ENCODE results near the gene IGSF9.

IGSF9 gene

DNA sequence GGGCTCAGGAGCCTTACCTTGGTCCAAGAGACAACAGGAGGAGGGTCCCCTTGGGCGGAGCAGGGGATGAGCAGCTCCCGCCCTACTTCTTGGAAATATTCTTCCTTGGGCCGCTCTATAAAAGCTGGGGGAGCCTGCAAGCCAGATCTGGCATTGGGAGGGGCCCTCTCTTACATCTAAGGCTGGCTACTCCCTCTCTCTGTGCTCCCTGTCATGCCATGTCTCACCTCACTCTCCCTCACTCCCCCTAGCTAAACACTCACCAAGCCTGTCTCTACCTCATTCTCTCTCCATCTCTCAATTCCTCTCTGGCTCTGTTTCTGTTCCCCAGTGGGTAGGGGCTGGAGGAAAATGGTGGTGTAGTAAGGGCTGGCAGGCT is 13.6 kb downstream of the IGSF9 start:
- DNase-seq: no peak

GRCh38 chr1:159931101-159931794 is 14.2 kb downstream of the IGSF9 start:
- no peak for DNase-seq

DNA sequence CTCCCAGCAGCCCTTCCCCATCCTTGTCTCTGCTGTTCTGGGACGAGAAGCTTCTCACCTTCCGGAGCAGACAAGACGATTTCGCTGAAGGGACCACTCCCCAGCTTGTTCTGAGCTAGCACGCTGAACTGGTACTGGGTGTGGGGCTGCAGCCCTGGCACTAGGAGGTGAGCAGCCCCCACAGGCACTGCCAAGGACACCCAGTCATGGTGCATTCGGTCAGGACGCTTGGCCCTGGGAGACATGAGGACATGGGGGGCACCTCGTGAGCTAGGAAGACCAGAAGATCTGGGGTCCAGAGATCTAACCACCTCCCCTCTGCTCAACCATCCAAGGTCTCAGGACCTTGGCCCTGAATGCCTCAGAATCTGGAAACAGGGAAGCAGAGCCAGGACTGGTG is 14.8 kb downstream of the IGSF9 start:
- no peak for DNase-seq

- DNase-seq: no peak
Measured at GRCh38 chr1:159930216-159930615, 15.2 kb downstream of the IGSF9 start.

GRCh38 chr1:159929155-159930051 is 16.0 kb downstream of the IGSF9 start:
- DNase-seq: no peak

DNA sequence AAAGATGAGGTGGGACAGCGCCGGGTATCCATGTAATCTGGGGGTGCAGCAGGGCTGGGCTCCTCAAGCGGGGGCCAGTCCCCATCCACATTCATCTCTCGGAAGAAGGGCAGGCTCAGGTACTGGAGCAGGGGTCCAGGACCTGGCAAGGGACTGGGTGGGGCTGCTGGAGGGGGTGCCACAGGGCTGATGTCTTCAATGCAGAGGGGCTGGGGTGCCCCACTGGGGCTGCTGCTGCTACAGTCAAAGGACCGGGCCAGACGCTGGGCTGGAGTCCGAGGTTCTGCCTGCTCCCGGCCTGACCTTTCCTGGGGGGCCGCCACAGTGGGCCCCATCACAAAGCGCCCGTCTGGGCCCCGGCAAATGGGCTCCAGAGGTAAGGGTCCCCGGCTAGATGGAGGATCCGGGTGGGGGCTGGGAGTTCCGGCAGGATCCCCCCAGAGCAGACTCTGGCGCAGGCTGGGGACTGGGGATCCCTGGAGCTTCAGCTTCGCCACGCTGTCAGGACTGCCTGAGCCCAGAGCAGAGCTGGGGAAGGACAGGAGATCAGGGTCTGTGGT is 16.8 kb downstream of the IGSF9 start:
- no peak for DNase-seq

- DNase-seq: no peak
Measured at GRCh38 chr1:159927849-159928431, 17.5 kb downstream of the IGSF9 start.

GRCh38 chr1:159927211-159927848 is 18.1 kb downstream of the IGSF9 start:
- DNase-seq: no peak

GRCh38 chr1:159925719-159926078 is 19.7 kb downstream of the IGSF9 start:
- DNase-seq: no peak

GRCh38 chr1:159924791-159925718 is 20.4 kb downstream of the IGSF9 start, which contains the start of gene TAGLN2:
TAGLN2 (minus strand) TSS chr1:159925507; CDS start chr1:159920509, 4,998 bp downstream.
- DNase-seq: peak; percentile 95

- DNase-seq: peak; percentile 91
Measured at GRCh38 chr1:159924025-159924790, 21.2 kb downstream of the IGSF9 start.

DNA sequence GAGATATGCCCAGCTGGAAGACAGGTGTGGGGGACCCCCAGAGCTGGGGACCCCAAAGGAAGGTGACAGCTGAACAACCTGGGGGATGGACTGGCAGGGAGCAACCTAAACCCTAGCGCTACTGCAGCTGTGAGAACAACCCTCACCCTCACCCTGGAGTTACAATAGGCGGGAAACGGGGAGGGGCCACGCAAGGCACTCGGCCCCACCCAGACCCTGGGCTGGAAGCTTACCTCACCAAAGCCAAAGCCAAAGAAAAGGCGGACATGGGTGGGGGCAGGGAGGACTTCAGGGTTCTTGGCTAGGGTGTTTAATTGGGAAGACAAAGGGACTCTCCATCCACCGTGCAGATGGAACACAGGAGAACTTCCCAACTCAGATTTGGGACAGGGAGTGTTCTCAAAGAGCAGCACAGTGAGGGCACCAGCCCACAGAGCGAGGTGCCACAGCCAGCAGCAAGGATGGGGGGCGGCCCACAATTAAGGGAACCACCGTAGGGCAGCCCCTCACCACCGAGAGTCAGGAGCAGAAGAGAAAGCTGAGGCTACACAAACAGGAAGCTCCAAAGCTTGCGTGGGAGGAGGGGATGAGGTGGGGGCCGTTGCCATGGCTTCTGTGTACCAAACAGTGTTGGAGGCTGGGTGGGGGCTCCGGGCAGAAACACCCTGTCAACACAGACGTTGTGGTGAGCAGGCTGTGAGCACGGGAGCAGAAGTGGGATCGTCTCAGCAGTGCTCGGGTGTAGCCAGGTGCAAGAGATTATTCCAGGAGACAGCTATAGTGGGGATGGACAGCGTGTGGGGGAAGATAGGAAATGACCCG is 22.0 kb downstream of the IGSF9 start:
- DNase-seq: peak; percentile 89

DNA sequence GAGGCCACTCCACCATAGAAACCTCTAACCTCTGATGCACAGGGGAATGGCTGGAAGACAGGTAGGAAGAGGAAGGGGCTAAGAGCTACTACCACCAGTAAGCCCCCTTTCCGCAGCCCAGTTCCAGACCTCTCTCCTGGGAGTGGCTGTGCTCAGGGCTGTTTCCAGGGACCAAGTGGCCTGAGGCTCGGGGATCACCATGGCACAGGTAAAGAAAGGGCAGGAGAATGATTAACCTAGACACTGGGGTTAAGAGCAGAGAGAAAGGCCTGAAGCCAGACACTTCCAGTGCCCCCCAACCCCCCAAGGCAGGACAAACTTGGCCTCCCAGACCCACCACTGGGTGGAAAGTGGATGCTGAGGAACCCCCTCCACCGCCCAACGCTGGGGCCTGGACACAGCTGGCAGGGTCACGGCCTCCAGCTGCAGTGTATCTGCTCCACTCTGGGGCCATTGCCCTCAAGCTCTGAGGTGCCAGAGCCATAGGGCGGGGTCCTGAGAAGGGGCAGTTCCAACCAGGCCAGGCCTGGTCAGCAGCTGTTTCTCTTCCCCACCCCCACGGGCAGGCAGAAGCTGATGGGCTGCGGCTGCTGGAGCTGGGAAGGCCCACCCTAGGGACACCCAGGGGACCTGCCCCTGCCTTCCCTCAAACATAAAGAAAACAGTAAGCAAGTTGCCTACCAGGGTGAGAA is 22.8 kb downstream of the IGSF9 start:
- DNase-seq: peak; percentile 83

GRCh38 chr1:159921700-159922504 is 23.5 kb downstream of the IGSF9 start:
- no peak for DNase-seq

DNA sequence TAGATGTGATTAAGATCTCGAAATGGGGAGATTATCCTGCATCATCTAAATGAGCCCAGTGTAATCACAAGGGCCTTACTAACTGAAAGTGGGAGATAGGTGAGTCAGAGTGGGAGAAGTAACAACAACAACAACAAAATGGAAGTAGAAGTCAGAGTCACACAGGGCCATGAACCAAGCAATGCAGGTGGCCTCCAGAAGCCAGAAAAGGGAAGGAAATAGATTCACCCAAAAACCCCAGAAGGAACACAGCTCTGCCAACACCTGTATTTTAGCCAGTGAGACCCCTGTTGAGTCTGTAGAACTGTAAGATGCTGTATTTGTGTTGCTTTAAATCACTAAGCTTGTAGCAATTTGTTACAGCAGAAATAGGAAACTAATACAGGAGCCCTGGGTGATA is 24.2 kb downstream of the IGSF9 start:
- no peak for DNase-seq

DNA sequence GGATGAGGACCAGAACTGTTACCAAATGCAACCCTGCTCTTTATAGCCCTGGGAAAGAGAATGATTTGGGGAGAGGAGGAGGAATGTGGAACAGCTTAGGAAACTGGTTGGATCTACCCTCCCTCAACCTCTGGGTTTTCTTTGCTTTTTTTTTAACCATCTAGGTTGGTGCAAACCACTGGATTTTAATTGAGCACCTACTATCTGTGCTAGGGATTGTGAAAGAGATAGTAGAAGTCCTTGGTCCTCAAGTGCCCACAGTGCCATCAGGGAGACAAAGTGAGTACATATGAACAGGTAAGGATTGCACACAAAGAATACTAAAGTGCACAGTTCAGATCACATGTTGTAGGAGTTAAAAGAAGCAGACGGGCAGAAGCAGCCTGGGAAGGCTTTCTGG is 24.8 kb downstream of the IGSF9 start:
- DNase-seq: no peak

DNA sequence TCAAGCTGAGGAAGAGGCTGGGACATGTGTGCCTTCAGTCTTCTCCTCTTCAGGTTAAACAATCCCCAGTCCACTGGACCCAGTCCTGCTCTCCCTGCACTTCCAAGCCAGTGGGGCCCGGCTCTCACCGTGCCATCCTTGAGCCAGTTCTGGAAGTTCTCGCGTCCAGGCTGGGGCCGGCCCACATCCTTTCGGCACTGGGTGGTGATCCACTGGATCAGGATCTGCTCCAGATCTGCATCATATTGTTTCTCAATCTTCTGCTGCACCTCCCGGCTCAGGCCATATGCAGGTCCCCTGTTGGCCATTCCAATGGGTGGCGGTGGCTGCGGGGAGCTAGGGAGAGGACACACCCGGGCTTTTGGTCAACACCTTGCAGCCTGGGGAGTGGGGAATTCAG is 25.2 kb downstream of the IGSF9 start:
- no peak for DNase-seq

GRCh38 chr1:159919236-159919865 is 26.1 kb downstream of the IGSF9 start:
- no peak for DNase-seq

All from left hindlimb (tissue), 1 donor.